HL-60/S4 (cell line): ENCODE results near the gene AKR1E2.

Source experiments
- in situ Hi-C: fragments of 300-500 bp; cut with MboI; formaldehyde crosslinking; loops from 2 replicates; pipeline ENCODE4 v1.14.3; 2022; ENCODE audit warnings: low sequenced_read_pairs

Gene AKR1E2

DNA sequence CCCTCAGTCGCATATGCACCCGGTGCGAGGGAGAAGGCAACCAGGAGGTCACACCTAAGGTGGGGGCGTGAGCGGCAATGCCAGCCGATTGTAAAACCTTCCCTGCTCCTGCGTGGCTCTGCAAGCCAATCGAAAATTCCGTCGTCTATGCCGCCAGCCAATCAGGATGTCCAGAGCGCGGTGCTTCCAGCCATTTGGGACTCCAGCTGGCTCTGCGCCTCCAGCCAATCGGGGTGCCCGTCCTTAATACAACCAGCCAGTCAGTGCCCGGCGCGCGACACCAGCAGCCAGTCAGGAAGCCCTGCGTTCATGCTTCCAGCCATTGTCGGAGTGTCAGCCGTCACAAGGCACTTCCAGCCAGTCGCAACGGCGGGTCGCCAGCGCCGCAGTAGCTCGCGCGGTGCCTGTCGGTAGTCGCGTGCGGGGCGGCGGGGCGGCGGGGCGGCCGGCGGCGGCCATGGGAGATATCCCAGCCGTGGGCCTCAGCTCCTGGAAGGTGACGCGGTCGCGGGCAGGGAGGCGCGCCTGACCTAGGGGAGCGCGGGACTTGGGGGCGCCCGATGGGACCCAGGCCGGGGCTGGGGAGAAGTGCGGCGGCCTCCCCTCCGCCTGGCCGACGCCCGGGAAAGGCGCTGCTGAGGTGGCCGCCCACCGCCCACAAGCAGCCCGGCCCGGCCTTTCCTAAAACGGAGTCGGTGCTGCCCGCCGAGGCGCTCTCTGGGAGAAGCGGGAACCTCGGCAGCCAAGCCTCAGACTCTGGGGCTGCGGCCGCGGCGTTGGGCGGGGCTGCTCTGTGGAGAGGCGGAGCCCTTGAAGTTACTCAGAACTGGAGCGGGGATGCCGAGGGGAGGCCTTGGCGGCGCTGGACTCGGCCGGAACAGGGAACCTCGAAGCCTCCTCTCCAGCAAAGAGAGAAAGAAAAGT is at the start of gene AKR1E2:
Gene AKR1E2, plus strand, starts transcription at position 340 of the 924 bp plus-strand sequence. Its CDS starts 118 bp downstream, at position 458.
- in situ Hi-C loops, result loop anchor here (25.0 kb wide), 2 partner anchors 561 to 786 kb away; no protein-coding TSS in a partner anchor

DNA sequence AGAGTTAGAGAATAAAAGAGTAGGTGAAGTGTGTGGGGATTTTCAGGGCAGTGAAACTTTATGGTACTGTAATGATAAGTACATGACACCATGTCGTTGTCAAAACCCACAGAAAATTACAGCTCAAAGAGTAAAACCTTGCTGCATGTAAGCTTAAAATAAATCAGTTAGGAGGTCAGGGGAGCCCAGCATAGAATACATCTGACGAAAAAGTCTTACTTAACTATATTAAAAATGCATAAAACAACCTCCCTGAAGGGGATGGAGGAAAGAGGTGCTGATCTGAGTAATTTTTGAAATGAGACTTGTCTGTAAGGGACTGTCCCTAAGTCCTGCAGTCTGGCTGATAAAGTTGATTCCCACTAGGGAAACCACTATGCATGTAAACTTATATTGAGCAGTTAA is 49.8 kb upstream of the AKR1E2 start:
- in situ Hi-C loops, result no loop called here

DNA sequence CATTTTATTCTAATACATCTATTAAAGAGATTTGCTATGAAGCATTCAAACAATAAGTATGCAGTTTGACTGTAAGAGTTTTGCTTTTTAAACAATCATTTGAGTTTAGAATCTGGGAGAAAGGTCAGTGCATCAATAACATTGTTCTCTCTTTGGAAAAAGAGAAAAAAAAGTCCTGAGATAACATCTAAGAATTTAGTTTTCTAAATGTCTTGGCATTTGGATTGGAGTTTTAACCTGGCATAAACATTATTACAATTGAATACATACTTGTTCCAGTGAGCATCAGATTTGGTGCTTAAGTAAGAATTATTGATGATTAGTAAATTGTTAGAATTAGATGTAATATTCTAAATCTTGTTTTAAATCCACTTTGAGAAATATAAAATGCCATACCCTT is 47.2 kb upstream of the AKR1E2 start:
- in situ Hi-C loops, result no loop called here

DNA sequence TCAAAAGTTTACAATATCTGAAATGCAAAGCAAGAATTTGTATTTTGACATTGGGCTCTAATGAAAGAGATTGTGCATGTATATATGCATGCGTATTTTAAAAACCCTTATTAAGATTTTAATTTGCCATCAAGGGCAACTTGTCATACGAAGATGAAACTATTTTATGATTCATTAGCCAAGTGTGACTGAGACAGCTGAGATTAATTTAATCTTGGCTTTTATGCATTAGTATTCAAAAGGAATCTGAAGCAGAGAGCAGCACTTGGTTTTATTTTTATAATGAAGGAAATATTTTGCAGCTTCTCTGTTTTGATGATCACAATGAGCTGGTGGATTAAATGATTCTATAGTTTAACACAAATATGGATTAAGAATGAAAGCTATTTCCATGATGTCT is 45.9 kb upstream of the AKR1E2 start:
- in situ Hi-C loops, result no loop called here

DNA sequence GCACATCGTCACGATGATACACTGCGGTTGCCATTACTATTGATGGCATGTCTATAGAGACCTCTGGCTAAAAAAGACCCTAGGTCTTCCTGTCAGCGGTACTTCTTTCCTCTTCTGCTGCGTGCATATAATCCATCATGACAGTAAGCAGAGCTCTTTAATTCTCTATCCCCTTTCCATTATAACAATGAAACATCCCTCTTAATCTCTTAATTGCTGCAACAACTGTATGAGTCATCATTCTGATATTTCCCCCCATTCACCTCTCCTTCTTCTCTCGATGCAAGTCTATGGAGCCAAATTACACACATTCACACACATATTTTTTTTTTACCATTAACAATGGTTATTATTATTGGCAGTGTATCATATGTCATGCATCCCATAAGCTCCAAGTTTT is 45.2 kb upstream of the AKR1E2 start:
- in situ Hi-C loops, result no loop called here

DNA sequence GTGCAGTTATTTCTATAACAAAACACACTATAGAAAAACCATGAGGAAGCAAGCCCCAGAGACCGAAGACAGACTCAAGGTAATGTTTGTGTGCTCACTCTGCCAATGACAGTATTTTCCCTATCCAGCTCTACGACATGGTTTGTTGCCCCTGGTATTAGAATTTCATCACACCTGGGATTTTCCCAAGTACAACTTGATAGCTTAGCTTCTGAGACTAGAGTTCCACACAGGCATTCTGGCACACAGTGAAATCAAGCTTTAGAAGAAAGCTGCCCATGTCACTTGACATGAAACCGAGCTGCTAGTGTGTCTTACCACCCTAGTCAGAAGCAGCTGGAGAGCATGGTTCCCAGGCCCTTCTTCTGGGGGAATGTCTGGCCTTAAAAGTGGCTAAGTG is 44.1 kb upstream of the AKR1E2 start:
- in situ Hi-C loops, result no loop called here

DNA sequence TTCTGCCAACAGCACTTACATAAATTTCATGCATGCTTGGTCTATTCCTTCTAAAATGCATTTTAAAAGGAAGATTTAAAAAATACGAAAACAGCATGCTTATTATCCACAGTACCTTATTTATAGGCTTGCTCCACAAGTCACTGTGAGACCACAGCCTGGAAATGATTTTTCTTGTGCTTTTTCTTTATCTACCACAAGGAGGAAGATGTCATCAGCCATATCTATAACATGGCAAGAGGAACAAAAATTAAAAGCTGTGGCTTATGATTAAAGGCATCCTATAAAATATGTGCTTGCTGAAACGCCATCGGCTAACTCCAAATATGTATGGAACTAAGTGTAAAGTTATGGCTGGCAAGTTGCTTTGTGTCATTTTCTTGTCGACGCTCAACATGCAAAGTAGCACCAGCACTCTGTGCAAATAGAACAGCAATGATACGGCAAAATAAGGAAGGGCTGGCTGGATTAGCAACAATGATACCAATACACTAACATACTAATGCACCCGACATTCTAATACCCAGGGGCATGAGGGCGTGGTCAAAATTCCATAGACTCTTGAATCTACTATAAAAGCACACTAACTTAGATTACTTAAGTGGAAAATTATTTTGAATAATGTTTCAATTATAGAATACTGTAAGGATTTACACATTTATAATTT is 41.2 kb upstream of the AKR1E2 start:
- in situ Hi-C loops, result no loop called here

DNA sequence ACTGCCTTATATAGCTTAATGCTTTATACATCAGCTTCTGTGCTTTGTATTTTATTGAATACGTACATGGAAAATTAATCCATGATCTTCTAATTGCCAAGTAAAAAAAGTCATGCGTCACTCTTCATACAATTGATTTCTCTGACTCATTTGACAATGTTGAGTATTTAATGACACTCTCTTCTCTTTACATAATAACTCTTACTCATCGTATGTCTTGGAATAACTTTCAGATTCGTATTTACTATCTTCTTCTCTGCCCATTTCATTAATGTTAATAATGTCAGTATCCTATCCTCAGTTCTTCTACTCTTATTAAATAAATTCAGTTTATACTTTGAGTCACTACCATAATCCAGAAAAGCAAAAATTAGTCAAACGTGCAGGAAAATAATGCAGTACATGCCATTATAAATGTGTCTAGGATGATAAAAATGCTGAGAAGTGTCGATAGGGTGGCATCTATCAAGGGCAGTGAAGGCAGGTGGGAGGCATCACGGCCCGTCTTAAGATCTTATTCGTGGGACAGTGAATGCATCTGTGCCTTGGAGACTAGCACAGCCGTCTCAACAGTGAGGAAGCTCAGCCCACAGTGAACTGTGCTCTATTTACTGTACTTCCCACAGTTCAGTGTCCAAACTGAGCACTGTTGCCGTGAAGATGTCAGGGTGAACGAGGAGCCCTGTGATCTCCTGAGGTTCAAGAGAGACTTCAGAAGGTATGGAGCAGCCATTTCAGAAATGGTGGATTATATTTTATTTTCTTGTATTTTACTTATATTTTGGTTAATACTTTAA is 39.8 kb upstream of the AKR1E2 start:
- in situ Hi-C loops, result no loop called here

DNA sequence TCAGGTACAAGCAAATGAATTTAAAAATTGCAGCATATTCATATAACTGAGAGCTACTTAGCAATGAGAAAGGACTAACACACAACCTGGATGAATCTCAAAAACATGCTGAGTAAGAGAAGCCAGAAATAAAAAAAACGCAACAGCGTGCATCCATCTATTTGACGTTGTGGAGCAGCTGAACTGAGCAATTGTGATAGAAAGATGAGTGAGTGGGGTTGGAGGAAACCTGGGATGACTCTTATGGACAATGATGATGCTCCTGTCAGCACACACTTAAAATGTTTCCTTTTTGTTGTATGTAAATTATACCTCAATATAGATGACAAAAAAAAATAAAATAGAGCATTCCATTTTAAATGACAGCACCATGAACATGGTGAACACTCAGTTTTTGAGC is 36.0 kb upstream of the AKR1E2 start:
- in situ Hi-C loops, result no loop called here

DNA sequence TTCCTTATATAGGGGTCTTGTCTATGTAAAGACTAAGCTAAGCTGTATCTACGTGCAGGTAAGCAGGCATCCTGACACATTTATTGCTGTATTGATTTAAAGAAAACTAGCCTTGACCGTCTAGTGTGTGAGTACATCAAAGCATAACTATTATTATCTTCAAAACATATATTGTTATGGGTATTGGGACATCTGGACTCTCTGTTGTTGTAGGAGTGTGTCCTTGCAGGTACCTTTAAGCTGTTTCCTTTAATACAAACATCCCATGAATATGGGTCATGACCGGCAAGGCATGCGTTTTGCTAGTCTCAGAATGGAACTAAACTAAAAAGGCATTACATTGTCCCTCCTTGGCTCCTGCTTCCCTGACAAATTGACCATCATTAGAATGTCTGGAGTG is 35.1 kb upstream of the AKR1E2 start:
- in situ Hi-C loops, result no loop called here

DNA sequence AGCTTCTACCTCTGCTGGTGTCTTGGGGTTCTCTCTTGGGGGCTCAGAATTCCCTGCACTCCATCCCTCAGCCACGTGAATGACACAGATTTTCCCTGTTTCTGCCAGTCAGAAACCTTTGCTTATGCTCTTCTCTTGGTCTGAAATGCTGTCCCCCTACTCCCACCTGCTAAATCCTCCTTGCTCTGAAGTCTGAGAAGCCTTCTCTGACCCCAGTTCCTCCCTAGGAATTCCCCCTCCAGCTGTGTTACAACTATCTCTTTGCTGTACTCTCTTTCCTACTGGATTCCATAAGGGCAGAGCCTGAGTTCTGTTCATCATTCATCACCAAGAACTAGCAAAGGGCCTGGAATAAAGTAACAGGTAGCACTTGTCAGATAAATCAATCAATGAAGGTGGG is 33.6 kb upstream of the AKR1E2 start:
- in situ Hi-C loops, result no loop called here

DNA sequence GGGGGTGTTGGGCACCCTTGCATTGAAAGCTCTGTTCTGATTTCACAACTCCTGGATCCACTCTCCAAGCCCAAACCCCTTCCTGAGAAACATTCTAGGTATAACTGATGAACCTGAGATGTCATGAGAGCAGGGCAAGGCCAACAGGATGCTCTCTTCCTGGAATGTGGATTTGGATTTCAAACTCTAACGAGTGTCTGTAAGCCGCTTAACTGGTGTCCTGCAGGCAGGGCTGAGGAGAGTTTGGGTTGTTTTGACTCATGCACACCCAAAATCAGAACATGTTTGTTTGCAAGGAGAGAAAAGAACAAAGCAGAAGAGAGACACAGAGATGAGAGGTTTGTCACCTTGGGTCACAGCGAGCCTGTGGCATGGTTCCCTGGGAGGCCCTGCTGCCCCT is 24.6 kb upstream of the AKR1E2 start:
- in situ Hi-C loops, result no loop called here

DNA sequence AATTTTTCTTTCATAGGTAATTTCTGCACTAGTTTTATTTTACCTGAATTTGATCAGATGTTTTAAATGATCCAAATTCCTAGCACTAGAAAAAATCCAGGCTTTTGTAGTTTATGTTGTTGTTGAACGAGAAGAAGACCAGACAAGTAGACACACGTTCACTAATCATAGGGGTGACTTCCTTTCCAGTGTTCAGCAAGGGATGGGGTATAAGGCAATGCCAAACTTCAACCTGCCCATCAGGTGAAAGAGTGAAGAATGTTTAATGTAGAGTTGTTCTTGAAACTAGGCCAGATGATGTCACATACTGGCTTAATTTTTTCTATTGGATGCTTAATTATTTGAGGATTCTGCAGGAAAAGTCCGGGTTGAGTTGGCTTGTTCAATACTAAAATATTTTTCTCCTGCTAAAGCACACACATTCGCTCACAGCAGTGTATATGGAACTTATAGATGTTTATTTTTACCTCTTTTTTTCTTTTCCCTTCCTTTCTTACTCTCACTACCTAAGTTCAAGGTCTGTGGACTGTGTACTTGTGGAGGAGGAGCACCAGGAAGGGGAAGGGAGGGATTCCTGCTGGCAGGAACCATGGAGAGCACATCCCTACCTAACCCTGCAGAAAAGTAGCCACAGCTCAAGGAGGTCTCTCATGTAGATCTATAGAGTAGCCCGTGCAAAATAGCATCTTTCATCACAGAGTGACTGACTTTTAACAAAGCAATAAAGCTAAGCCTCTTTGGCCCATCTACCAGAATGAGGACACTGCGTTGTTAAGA is 23.1 kb upstream of the AKR1E2 start:
- in situ Hi-C loops, result no loop called here

DNA sequence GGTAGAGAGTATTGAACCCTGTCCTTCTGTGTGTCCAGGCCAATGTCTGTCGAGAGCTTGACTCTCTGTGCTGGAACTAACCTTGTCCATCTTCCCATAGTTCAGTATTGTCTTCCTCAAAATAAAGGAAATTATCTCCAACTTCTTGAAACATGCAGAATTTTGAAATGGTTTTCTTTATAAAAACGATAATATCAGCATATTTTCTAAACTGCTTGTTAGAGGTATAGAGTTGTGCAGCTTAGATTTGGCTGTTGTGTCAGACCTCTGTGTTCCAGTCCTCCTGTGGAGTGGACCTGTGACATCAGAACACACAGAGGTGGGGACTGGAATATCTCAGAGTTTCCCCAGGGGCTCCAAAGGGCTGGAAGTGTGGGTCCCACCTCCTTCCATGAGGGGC is 22.2 kb upstream of the AKR1E2 start:
- in situ Hi-C loops, result no loop called here

DNA sequence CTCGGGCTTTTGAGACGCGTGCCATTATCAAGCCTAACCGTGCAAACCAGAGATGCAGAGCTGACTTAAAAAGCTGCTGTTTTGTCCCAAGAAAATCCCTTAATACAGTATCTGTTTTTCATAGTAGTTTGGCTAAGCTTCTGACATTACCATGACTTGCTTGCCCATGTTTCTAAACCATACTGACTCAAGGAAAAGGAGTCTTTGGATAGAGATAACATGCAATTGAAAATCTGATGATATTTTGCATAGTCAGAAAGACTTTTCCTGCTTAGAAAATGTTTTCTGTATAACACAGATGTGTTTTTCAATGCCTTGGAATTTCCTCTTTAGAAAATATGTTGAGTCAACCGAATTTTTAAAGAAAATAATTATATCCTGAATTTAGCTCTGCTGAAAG is 21.5 kb upstream of the AKR1E2 start:
- in situ Hi-C loops, result no loop called here

DNA sequence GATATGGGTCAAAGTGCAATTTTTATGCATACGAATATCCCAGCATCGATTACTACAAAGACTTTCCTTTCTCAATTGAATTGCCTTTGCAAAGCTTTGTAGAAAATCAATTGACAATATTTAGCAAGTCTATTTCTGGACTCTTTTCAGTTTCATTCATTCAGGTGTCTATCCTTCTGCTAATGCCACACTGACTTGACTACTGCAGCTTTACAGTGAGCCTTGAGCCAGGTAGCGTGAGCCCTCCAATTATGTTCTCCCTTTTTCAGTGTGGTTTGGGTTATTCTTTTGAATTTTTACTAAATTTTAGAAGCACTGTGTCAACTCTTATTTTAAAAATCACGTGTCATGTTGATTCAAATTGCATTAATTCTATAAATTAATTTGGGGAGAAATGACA is 19.5 kb upstream of the AKR1E2 start:
- in situ Hi-C loops, result no loop called here

DNA sequence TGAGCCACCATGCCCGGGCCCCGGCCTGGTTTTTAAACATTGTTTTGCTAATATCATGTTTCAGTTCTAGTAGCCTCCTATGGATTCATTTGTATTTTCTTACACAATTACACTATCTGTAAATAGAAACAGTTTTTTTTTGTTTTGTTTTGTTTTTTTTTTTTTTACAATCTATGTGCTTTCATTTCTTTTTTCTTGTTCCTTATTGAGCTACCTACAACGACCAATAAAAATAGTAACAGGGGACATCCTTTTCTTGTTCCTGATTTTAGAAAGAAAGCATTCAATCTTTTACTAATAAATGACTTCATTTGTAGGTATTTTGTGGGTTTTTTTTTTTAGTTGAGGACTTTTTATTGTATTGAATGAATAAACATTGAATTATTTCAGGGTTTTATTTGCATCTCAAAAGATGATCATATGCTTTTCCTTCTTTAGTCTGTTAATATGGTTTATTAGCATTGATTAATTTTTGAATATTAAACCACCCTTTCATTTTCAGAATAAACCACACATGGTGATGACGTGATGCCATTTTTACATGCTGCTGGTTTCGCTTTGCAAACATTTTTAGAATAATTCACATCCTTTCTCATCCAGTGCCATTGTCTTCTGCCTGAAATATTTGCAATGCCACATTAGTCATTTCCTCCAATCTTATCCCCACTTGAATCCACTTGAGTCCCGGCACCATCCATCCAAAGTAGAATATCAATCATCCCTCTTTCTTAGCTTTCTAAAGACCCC is 18.1 kb upstream of the AKR1E2 start:
- in situ Hi-C loops, result no loop called here

DNA sequence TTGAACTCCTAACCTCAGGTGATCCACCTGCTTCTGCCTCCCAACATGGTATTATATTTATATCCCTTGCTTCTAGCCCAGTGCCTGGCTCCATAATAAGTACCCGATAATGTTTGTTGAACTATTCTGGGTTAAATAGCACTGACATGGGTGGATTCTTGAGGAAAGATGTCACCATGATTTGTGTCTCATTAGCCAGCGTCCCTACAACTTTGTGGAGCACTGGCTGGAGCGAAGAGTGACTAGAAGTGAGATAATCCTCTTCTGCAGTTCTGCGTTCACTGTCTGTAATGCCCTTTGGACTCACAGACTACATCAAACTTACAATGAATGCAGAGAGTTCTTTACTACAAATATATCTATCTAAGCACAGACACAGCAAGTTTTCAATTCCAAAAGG is 16.9 kb upstream of the AKR1E2 start:
- in situ Hi-C loops, result no loop called here

DNA sequence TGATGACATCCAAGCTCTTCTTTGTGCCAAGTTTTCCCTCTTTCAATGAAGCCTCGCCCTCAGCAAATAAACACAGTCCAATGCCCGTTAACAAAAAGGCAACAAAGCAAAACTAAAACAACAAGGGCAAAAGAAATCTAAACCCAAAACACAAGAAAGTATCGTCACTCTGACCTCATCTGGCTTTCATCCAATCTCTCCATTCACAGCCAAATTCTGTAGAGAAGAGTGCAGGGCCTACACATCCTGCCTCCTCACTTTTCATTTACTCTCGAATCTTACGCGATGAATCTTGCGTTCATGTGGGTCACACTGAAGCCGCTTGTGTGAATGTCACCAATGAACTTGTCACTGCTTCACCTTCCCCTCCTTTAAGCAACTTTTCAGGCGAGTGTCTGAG is 15.9 kb upstream of the AKR1E2 start:
- in situ Hi-C loops, result no loop called here

DNA sequence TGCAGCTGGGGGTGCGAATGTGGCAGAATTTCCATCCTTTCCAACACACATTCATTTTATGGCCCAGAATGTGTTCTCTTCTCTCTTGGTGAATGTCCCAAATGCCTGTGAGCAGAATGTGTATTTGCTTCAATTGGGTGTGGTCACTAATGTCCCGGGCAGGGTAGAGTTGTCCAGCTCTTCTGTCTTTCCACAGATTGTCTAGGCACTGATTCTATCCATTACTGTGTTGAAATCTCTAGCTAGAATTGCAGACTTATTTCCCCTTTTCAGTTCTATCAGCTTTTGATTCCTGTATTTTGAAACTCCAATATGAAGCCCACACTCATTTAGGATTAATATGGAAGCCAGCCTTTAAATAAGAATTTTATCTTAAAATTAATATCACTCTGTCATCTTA is 14.0 kb upstream of the AKR1E2 start:
- in situ Hi-C loops, result no loop called here
